ENCODE measurements around the gene SPG11.

GRCh38 chr15:44673639-44674038 is 10.2 kb upstream of the SPG11 start:
- TF ChIP-seq CTCF (IDR thresholded peaks at IDR 0.05) = no peak
- no peak for TF ChIP-seq POLR2AphosphoS5 (IDR thresholded peaks at IDR 0.05)
